ENCODE measurements around the gene GABPB2. TPM values are rescaled to one million over a fixed set of nuclear protein-coding genes. Genes with fewer than 3 reads are reported as not detected.
A peak's percentile ranks its signal among the peaks of the same experiment; 100 is the strongest.
"Not testable (repeated sequence)": the region's sequence is repeated elsewhere in the genome, so short reads cannot be mapped to it uniquely, and the experiment has no call there.

The GABPB2 gene
- total RNA-seq, 2 donors from 2014 or later: 9.9 to 25.5 TPM

DNA sequence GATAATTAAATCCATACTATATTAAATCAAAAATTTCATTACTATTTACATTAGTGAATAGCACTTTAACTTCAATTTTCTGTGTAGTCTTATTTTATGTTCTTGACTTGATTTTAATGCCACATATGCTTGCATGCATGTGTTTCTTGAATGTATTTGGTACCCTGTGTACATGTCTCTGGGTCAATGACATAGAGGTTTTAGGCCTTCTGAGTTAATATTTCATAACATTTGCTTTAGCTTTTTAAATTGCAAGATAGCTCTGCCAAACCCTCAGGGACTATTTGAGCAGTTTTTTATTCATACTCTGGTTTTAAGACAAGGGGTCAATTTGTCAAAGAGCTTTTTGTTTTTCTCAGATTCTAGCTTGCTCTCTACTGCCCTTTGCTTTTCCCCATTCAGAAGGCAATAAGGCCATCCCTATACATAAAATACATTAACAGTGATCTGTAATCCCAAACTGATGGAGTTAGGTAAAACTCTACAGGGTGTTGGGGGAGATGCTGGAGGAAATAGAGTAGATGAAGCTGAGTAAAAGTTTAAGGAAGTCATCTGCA is 5.4 kb upstream of the GABPB2 start:
- ATAC-seq (no peak), DNase-seq (no peak)
- H3K9me3 ChIP-seq (ENCODE audit: control insufficient read depth, low read length, poor library complexity, severe bottlenecking): no peaks in the 10 kb centered on the region
- peaks cover 2% of the 10 kb centered on the region for H3K36me3 Mint-ChIP-seq (ENCODE audit: low read depth)
- peaks cover 18% of the 10 kb centered on the region for H3K4me1 Mint-ChIP-seq
- no peaks in the 10 kb centered on the region for H3K27me3 Mint-ChIP-seq
- H3K4me3 Mint-ChIP-seq: no peak overlapping the region
- H3K27ac Mint-ChIP-seq: no peak overlapping the region

DNA sequence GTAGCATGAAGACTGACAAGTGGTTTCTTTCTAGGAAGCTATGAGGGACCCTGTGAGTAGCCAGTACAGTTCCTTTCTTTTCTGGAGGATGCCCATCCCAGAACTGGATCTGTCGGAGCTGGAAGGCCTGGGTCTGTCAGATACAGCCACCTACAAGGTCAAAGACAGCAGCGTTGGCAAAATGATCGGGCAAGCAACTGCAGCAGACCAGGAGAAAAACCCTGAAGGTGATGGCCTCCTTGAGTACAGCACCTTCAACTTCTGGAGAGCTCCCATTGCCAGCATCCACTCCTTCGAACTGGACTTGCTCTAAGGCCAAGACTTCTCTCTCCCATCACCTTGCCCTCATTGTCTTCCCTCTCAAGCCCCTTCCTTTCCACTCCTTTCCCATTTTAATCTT is 3.4 kb upstream of the GABPB2 start:
- Mint-ChIP-seq H3K4me1 (peaks cover 20% of the 10 kb centered on the region), H3K27me3 (no peaks in the 10 kb centered on the region), H3K4me3 (no peak overlapping the region), H3K27ac (peak overlapping the region; percentile 99), H3K36me3 (ENCODE audit: low read depth) (peaks cover 2% of the 10 kb centered on the region)
- no peak for DNase-seq
- no peak for ATAC-seq
- no peaks in the 10 kb centered on the region for H3K9me3 ChIP-seq (ENCODE audit: control insufficient read depth, low read length, poor library complexity, severe bottlenecking)

DNA sequence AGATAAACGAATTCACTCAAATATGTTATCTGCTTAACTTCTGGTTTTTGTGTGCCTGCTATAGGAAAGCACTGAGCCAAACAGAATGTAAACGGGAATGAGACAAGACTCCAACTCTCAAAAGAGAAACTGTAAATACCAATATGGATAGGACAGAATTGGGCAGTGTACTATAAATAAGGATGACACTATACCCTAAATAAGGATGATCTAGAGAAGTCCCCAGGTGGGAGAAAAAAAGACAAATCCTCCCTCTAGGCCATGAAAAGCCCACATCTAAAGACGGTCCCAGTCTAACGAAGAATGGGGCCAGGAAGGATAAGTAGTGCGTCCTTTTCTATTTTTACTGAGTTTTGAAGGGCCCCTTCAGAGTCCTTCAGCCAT is 1.5 kb upstream of the GABPB2 start:
- ATAC-seq: no peak

DNA sequence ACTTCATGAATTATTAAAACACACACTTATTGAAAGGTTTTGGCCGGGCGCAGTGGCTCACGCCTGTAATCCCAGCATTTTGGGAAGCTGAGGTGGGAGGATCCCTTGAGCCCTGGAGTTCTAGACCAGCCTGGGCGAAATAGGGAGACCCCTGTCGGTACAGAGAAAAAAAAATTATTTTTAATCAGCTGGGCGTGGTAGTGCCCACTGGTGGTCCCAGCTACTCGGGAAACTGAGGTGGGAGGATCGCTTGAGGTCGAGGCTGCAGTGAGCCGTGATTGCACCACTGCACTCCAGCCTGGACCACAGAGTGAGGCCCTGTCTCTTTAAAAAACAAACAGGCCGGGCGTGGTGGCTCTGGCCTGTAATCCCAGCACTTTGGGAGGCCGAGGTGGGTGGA is 1.7 kb downstream of the GABPB2 start:
- no peak overlapping the region for H3K4me3 Mint-ChIP-seq
- H3K27me3 Mint-ChIP-seq: no peaks in the 10 kb centered on the region
- H3K9me3 ChIP-seq (ENCODE audit: control insufficient read depth, low read length, poor library complexity, severe bottlenecking): no peaks in the 10 kb centered on the region
- DNase-seq: no peak
- H3K4me1 Mint-ChIP-seq: peaks cover 21% of the 10 kb centered on the region
- H3K27ac Mint-ChIP-seq: peak overlapping the region; percentile 99
- ATAC-seq: no peak
- no peaks in the 10 kb centered on the region for H3K36me3 Mint-ChIP-seq (ENCODE audit: low read depth)

More for the DNA sequence above, 1.5 kb upstream of the GABPB2 start:
- no peak for DNase-seq
- H3K9me3 ChIP-seq (ENCODE audit: control insufficient read depth, low read length, poor library complexity, severe bottlenecking): no peaks in the 10 kb centered on the region
- peaks cover 22% of the 10 kb centered on the region for H3K4me1 Mint-ChIP-seq
- no peaks in the 10 kb centered on the region for H3K27me3 Mint-ChIP-seq
- H3K36me3 Mint-ChIP-seq (ENCODE audit: low read depth): peaks cover 2% of the 10 kb centered on the region
- H3K27ac Mint-ChIP-seq: peak overlapping the region; percentile 99
- H3K4me3 Mint-ChIP-seq: peak overlapping the region; percentile 99

DNA sequence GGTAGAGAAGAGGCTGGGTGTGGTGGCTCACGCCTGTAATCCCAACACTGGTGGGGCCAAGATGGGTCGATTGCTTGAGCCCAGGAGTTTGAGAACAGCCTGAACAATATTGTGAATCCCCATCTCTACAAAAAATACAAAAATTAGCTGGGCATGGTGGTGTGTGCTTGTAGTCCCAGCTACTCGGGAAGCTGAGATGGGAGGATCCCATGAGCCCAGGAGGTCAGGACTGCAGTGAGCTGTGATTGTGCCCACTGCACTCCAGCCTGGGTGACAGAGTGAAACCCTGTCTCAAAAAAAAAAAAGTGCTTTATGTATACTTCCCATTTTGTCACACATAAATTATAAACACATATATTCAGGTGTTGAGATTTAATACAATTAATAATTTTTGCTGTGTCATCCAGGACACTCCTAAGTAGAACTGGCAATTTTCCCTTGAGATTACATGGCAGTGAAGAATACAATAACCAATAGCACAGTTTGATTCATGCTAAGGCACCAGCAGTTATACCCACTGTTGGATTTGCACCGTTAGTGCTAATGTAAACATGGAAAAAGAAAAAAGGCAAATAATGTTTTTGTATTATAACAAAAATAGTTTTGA is 15.5 kb downstream of the GABPB2 start:
- DNase-seq: no peak
- Mint-ChIP-seq H3K4me3 (no peak overlapping the region), H3K27me3 (no peaks in the 10 kb centered on the region), H3K4me1 (no peaks in the 10 kb centered on the region), H3K36me3 (ENCODE audit: low read depth) (no peaks in the 10 kb centered on the region), H3K27ac (no peak overlapping the region)
- no peak for ATAC-seq
- H3K9me3 ChIP-seq (ENCODE audit: control insufficient read depth, low read length, poor library complexity, severe bottlenecking): no peaks in the 10 kb centered on the region

DNA sequence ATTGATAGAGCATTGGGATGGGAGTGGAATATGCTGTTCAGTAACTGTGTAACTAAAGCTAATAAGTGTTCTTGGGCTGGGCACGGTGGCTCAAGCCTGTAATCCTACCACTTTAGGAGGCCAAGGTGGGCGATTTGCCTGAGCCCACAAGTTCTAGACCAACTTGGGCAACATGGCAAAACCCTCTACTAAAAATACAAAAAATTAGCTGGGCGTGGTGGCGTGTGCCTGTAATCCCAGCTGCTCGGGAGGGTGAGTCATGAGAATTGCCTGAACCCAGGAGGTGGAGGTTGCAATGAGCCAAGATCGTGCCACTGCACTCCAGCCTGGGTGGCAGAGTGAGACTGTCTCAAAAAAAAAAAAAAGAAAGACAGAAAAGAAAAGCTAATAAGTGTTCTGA is 26.9 kb downstream of the GABPB2 start:
- H3K36me3 Mint-ChIP-seq (ENCODE audit: low read depth); H3K27me3 Mint-ChIP-seq; H3K9me3 ChIP-seq (ENCODE audit: control insufficient read depth, low read length, poor library complexity, severe bottlenecking); ATAC-seq; DNase-seq; H3K4me1 Mint-ChIP-seq; H3K27ac Mint-ChIP-seq; H3K4me3 Mint-ChIP-seq: not testable (repeated sequence)

DNA sequence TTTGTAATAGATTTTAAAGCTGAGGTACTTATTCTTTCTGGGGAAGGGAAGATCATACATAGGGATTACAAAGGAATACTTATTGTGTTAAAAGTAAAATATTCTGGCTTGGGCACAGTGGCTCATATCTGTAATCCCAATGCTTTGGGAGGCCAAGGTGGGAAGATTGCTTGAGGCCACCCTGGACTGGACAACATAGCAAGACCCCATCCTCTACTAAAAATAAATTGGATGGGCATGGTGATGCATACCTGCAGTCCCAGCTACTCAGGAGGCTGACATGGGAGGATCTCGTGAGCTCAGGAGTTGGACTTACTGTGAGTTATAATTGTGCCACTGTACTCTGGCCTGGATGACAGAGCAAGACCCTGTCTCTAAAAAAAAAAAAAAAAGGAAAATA is 27.6 kb downstream of the GABPB2 start:
- no peak for ATAC-seq
- DNase-seq: no peak

DNA sequence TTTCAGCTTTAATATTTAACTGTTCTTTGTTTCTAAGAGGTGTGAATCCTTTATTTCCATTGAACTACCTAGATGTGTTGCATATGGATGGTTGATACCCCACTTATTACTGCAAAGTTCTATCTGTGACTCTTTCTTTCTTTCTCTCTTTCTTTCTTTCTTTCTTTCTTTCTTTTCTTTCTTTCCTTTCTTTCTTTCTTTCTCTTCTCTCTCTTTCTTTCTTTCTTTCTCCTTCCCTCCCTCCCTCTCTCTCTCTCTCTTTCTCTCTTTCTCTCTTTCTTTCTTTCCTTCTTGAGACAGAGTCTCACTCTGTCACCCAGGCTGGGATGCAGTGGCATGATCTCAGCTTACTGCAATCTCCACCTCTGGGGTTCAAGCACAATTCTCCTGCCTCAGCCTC is 34.1 kb downstream of the GABPB2 start:
- H3K9me3 ChIP-seq (ENCODE audit: control insufficient read depth, low read length, poor library complexity, severe bottlenecking): no peaks in the 10 kb centered on the region
- no peaks in the 10 kb centered on the region for H3K27me3 Mint-ChIP-seq
- no peak for ATAC-seq
- H3K4me3 Mint-ChIP-seq: no peak overlapping the region
- no peaks in the 10 kb centered on the region for H3K36me3 Mint-ChIP-seq (ENCODE audit: low read depth)
- DNase-seq: no peak
- peaks cover 2% of the 10 kb centered on the region for H3K4me1 Mint-ChIP-seq
- H3K27ac Mint-ChIP-seq: no peak overlapping the region

More for the DNA sequence above, 27.6 kb downstream of the GABPB2 start:
- H3K9me3 ChIP-seq (ENCODE audit: control insufficient read depth, low read length, poor library complexity, severe bottlenecking): no peaks in the 10 kb centered on the region
- Mint-ChIP-seq H3K4me3 (no peak overlapping the region), H3K36me3 (ENCODE audit: low read depth) (peaks cover 2% of the 10 kb centered on the region), H3K4me1 (peaks cover 2% of the 10 kb centered on the region), H3K27me3 (no peaks in the 10 kb centered on the region), H3K27ac (no peak overlapping the region)

DNA sequence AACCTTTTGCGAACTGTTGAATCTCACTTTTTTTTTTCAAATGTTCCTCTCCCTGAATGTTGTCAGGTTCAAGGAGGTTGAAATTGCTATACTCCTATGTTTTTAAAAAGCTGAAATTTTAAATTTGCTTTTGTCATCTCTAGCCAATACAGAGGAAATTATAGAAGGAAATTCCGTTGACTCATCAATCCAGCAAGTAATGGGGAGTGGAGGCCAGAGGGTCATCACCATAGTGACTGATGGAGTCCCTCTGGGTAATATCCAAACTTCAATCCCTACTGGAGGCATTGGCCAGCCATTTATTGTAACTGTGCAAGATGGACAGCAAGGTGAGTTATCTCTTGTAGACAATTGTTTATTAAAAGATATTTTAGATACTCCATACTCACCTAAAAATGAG is 36.3 kb downstream of the GABPB2 start:
- ATAC-seq (no peak), DNase-seq (no peak)
- H3K4me1 Mint-ChIP-seq: peaks cover 2% of the 10 kb centered on the region
- no peak overlapping the region for H3K27ac Mint-ChIP-seq
- H3K4me3 Mint-ChIP-seq: no peak overlapping the region
- H3K36me3 Mint-ChIP-seq (ENCODE audit: low read depth): no peaks in the 10 kb centered on the region
- no peaks in the 10 kb centered on the region for H3K27me3 Mint-ChIP-seq
- H3K9me3 ChIP-seq (ENCODE audit: control insufficient read depth, low read length, poor library complexity, severe bottlenecking): no peaks in the 10 kb centered on the region

DNA sequence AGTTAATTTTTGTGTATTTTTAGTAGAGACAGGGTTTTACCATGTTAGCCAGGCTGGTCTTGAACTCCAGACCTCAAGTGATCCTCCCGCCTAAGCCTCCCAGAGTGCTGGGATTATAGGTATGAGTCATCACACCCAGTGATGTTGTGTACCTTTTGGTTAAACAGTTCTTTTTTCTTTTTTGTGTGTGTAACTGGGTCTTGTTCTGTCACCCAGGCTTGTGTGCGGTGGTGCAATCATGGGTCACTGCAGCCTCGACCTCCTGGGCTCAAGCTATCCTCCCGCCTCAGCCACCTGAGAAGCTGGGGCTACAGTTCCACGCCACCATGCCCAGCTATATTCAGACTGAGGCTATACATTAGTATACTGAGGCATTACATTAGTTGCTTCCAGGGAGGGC is 37.8 kb downstream of the GABPB2 start:
- H3K27ac Mint-ChIP-seq: peak overlapping the region; percentile 27
- H3K27me3 Mint-ChIP-seq: no peaks in the 10 kb centered on the region
- H3K9me3 ChIP-seq (ENCODE audit: control insufficient read depth, low read length, poor library complexity, severe bottlenecking): no peaks in the 10 kb centered on the region
- H3K36me3 Mint-ChIP-seq (ENCODE audit: low read depth): no peaks in the 10 kb centered on the region
- ATAC-seq (no peak), DNase-seq (no peak)
- H3K4me3 Mint-ChIP-seq: no peak overlapping the region
- H3K4me1 Mint-ChIP-seq: peaks cover 2% of the 10 kb centered on the region

DNA sequence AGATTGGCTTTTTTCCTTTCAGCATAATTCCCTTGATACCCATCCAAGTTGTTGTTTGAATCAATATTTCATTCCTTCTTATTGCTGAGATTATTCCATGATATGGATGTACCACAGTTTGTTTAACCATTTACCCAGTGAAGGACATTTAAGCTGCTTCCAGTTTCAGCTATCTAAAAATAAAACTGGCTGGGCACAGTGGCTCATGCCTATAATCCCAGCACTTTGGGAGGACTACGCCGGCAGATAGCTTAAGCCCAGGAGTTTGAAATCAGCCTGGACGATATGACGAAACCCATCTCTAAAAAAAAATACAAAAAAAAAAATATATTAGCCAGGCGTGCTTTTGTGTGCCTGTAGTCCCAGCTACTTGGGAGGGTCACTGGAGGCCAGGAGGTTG is 43.3 kb downstream of the GABPB2 start:
- Mint-ChIP-seq H3K4me3 (no peak overlapping the region), H3K4me1 (peaks cover 3% of the 10 kb centered on the region), H3K27ac (no peak overlapping the region), H3K36me3 (ENCODE audit: low read depth) (peaks cover 3% of the 10 kb centered on the region), H3K27me3 (no peaks in the 10 kb centered on the region)
- DNase-seq (no peak), ATAC-seq (no peak)
- no peaks in the 10 kb centered on the region for H3K9me3 ChIP-seq (ENCODE audit: control insufficient read depth, low read length, poor library complexity, severe bottlenecking)

DNA sequence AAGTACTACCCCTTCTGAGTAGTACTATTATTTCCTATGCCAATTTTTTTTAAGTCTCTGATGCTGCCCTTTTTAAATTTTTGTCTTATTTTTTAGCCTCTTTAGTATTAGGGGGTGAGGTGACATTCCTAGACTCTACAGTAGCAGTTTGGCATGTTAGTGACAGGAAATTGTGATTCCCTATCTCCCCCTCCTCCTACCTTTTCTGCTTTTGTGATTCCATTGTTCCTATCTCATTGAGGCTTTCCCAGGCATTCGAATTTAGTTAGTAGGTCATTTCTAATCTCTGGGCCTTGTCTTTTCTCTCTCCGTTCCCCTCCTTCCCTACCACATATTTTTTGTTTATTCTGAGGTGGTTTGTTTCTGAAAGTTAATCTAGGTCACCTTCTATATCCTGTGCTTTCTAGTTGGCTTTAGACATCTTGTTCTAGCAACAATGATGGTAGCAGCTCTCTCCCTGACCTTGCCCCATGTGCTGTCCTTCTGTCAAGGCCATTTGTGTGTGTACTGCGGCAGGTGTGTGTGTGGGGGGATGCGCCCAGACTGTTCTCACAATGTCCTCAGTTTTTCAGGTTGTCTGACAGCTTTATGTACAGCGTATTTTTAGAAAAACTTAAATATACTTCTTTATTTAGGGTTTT is 54.3 kb downstream of the GABPB2 start:
- Mint-ChIP-seq H3K27ac (peak overlapping the region; percentile 95), H3K4me1 (peaks cover 10% of the 10 kb centered on the region), H3K36me3 (ENCODE audit: low read depth) (peaks cover 5% of the 10 kb centered on the region), H3K4me3 (peak overlapping the region; percentile 58), H3K27me3 (peaks cover 6% of the 10 kb centered on the region)
- DNase-seq: no peak
- H3K9me3 ChIP-seq (ENCODE audit: control insufficient read depth, low read length, poor library complexity, severe bottlenecking): no peaks in the 10 kb centered on the region
- peak; percentile 78 for ATAC-seq

DNA sequence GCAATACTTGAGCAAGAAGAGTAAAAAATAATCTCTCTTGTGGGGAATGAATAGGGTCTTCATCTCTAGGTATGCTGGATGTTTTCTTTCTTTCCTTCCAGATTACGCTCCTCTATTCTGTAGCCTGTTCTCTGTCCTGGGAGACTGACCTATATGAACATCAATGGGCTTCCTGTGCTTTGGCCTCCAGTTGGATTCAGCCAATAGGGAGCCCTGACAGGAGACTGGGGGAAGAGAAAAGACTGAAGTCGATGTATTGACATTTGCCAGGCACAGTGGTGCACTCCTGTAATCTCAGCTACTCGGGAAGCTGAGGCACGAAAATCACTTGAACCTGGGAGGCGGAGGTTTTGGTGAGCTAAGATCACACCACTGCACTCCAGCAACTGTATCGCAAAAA is 58.2 kb downstream of the GABPB2 start:
- DNase-seq (no peak), ATAC-seq (no peak)
- H3K36me3 Mint-ChIP-seq (ENCODE audit: low read depth): peaks cover 5% of the 10 kb centered on the region
- no peaks in the 10 kb centered on the region for H3K9me3 ChIP-seq (ENCODE audit: control insufficient read depth, low read length, poor library complexity, severe bottlenecking)
- H3K27me3 Mint-ChIP-seq: peaks cover 21% of the 10 kb centered on the region
- H3K4me1 Mint-ChIP-seq: peaks cover 14% of the 10 kb centered on the region
- H3K4me3 Mint-ChIP-seq: no peak overlapping the region
- no peak overlapping the region for H3K27ac Mint-ChIP-seq

All from T-helper 17 cell (primary cell).